Thymus (tissue), 11 donors: Measurements from ENCODE around the gene LHFPL2. TPM values are rescaled to one million over a fixed set of nuclear protein-coding genes. Genes with fewer than 3 reads are reported as not detected.

ENCODE experiments used
- DNase-seq, 9 donors: peaks; one replicate each; pipeline ENCODE4 v3.0.0-alpha.2; 2013; ENCODE audit warnings: low spot score in 9 of 9, low read depth in 6 of 9, missing footprints in 1 of 9
- H3K27ac ChIP-seq, 2 donors: one replicate each; pipeline ENCODE4 v1.5.1; 2013; ENCODE audit warnings: control low read depth in 1 of 2, low read depth in 1 of 2, low read length in 1 of 2, mild to moderate bottlenecking in 1 of 2, moderate library complexity in 1 of 2
- H3K27me3 ChIP-seq, 2 donors: one replicate each; pipeline ENCODE4 v1.5.1; 2013; ENCODE audit warnings: low read length in 1 of 2; ENCODE audit not compliant: control insufficient read depth in 2 of 2, insufficient read depth in 1 of 2
- H3K36me3 ChIP-seq, 2 donors: one replicate each; pipeline ENCODE4 v1.5.1; 2013; ENCODE audit warnings: low read length in 1 of 2, mild to moderate bottlenecking in 1 of 2, moderate library complexity in 1 of 2; ENCODE audit not compliant: control insufficient read depth in 2 of 2, insufficient read depth in 2 of 2
- H3K4me1 ChIP-seq, 2 donors: one replicate each; pipeline ENCODE4 v1.5.1; 2013; ENCODE audit warnings: low read length in 2 of 2; ENCODE audit not compliant: control insufficient read depth in 2 of 2, insufficient read depth in 2 of 2
- H3K4me3 ChIP-seq, 2 donors: one replicate each; pipeline ENCODE4 v1.5.1; 2013; ENCODE audit warnings: low read length in 2 of 2, control low read depth in 1 of 2, mild to moderate bottlenecking in 1 of 2
- H3K9me3 ChIP-seq, 2 donors: one replicate each; pipeline ENCODE4 v1.5.1; 2013; ENCODE audit warnings: low read length in 1 of 2, mild to moderate bottlenecking in 1 of 2; ENCODE audit not compliant: control insufficient read depth in 2 of 2, insufficient read depth in 1 of 2
- WGBS: extraction: QIAGEN DNeasy Blood & Tissue Kit; methylation state at CpG from one replicate; pipeline ENCODE4 v1.1.7; 2013; 5-methylcytosine and 5-hydroxymethylcytosine counted together
- polyA plus RNA-seq: library from polyadenylated mRNA; stranded (reverse); fragments of 200-250 nt; gene quantifications from one replicate; pipeline ENCODE4 v1.2.3, GENCODE V29; 2013
- total RNA-seq: library from RNA; stranded (reverse); fragments of 120-200 nt; gene quantifications from one replicate; pipeline ENCODE4 v1.2.4, GENCODE V29; 2013
- donor health status: healthy.

LHFPL2 gene
- total and polyA plus RNA-seq, 2 donors = 9.1 to 21.4 TPM

- Histone ChIP-seq H3K4me3 (no peak overlapping the region), H3K27ac (no peak overlapping the region), H3K4me1 (peaks cover 0 to 4% of the 10 kb centered on the region in 2 donors), H3K27me3 (no peaks in the 10 kb centered on the region), H3K36me3 (no peaks in the 10 kb centered on the region), H3K9me3 (no peaks in the 10 kb centered on the region)
- no peak for DNase-seq
- WGBS = 90% methylated on average over 3 of the region's 3 CpGs
Observed at GRCh38 chr5:78659714-78660113, 11.1 kb upstream of the LHFPL2 start.

GRCh38 chr5:78659114-78659513 lies 10.5 kb upstream of the LHFPL2 start:
- H3K4me1 ChIP-seq = peaks cover 0 to 2% of the 10 kb centered on the region in 2 donors
- no peak overlapping the region for H3K4me3 ChIP-seq
- H3K27me3 ChIP-seq = no peaks in the 10 kb centered on the region
- no peaks in the 10 kb centered on the region for H3K36me3 ChIP-seq
- over 99% methylated on average over 3 of the region's 3 CpGs for WGBS
- H3K9me3 ChIP-seq = no peaks in the 10 kb centered on the region
- DNase-seq = no peak
- H3K27ac ChIP-seq = no peak overlapping the region

- Histone ChIP-seq H3K27ac (no peak overlapping the region), H3K27me3 (no peaks in the 10 kb centered on the region), H3K4me1 (peaks cover 0 to 2% of the 10 kb centered on the region in 2 donors), H3K4me3 (no peak overlapping the region), H3K36me3 (no peaks in the 10 kb centered on the region), H3K9me3 (no peaks in the 10 kb centered on the region)
- 97% methylated on average over 2 of the region's 2 CpGs for WGBS
- DNase-seq = no peak
Observed at GRCh38 chr5:78657201-78657600, 8.6 kb upstream of the LHFPL2 start.

- DNase-seq = no peak
- no peaks in the 10 kb centered on the region for H3K4me1 ChIP-seq
Observed at GRCh38 chr5:78655746-78656290, 7.2 kb upstream of the LHFPL2 start.

GRCh38 chr5:78654386-78654785 lies 5.8 kb upstream of the LHFPL2 start:
- no peak for DNase-seq
- 97% methylated on average over 1 of the region's 1 CpG for WGBS

More at GRCh38 chr5:78655746-78656290, 7.2 kb upstream of the LHFPL2 start:
- H3K27ac ChIP-seq = no peak overlapping the region
- no peaks in the 10 kb centered on the region for H3K27me3 ChIP-seq
- H3K36me3 ChIP-seq = no peaks in the 10 kb centered on the region
- H3K9me3 ChIP-seq = no peaks in the 10 kb centered on the region
- H3K4me3 ChIP-seq = no peak overlapping the region

GRCh38 chr5:78653681-78654366 lies 5.3 kb upstream of the LHFPL2 start:
- no peaks in the 10 kb centered on the region for H3K9me3 ChIP-seq
- no peaks in the 10 kb centered on the region for H3K36me3 ChIP-seq
- WGBS = 89% methylated on average over 6 of the region's 6 CpGs
- DNase-seq = no peak
- H3K27me3 ChIP-seq = peaks cover 0 to 10% of the 10 kb centered on the region in 2 donors
- H3K4me1 ChIP-seq = peaks cover 0 to 10% of the 10 kb centered on the region in 2 donors
- no peak overlapping the region for H3K4me3 ChIP-seq
- H3K27ac ChIP-seq = no peak overlapping the region

More at GRCh38 chr5:78654386-78654785, 5.8 kb upstream of the LHFPL2 start:
- Histone ChIP-seq H3K4me1 (peaks cover 0 to 5% of the 10 kb centered on the region in 2 donors), H3K27me3 (peaks cover 0 to 4% of the 10 kb centered on the region in 2 donors), H3K27ac (no peak overlapping the region), H3K4me3 (no peak overlapping the region), H3K36me3 (no peaks in the 10 kb centered on the region), H3K9me3 (no peaks in the 10 kb centered on the region)

GRCh38 chr5:78653031-78653430 lies 4.5 kb upstream of the LHFPL2 start:
- Histone ChIP-seq H3K36me3 (no peaks in the 10 kb centered on the region), H3K27ac (no peak overlapping the region), H3K4me3 (no peak overlapping the region), H3K27me3 (peaks cover 0 to 16% of the 10 kb centered on the region in 2 donors), H3K9me3 (no peaks in the 10 kb centered on the region), H3K4me1 (peaks cover 0 to 10% of the 10 kb centered on the region in 2 donors)
- no peak for DNase-seq
- WGBS = 88% methylated on average over 2 of the region's 2 CpGs

GRCh38 chr5:78651468-78651867 lies 2.9 kb upstream of the LHFPL2 start:
- H3K9me3 ChIP-seq = no peaks in the 10 kb centered on the region
- H3K36me3 ChIP-seq = no peaks in the 10 kb centered on the region
- H3K4me1 ChIP-seq = peaks cover 0 to 22% of the 10 kb centered on the region in 2 donors
- 98% methylated on average over 2 of the region's 2 CpGs for WGBS
- peaks cover 0 to 31% of the 10 kb centered on the region in 2 donors for H3K27me3 ChIP-seq
- no peak overlapping the region for H3K27ac ChIP-seq
- H3K4me3 ChIP-seq = no peak overlapping the region
- no peak for DNase-seq

GRCh38 chr5:78650531-78650930 lies 2.0 kb upstream of the LHFPL2 start:
- Histone ChIP-seq H3K4me3 (no peak overlapping the region), H3K9me3 (no peaks in the 10 kb centered on the region), H3K4me1 (peaks cover 0 to 32% of the 10 kb centered on the region in 2 donors), H3K27ac (no peak overlapping the region), H3K36me3 (no peaks in the 10 kb centered on the region), H3K27me3 (peaks cover 0 to 37% of the 10 kb centered on the region in 2 donors)
- 95% methylated on average over 1 of the region's 1 CpG for WGBS
- no peak for DNase-seq
